Measurements from ENCODE around the gene PCDHGC4.

DNA sequence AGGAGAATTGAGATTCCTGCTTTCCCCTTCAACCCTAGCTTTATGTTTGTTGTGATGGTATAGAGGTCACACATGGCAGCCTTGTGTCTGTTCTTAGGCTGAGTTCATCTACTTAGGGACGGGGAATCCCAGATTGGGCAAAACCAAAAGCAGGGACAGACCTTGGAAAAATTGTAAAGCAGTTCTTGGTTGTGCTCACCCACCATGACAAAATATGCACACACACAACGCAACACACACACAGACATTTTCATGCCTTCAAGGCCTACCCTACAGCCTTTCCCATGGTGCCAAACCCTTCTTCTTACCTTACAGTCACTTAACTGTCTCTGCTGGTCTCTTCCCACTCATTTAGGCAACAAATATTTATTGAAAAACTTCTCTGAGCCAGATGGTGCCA lies 18.9 kb downstream of the PCDHGC4 start:
- TF ChIP-seq ISL2 (CRISPR knock-in tag; IDR thresholded peaks at IDR 0.05) (no peak), FOXC1 (CRISPR knock-in tag; IDR thresholded peaks at IDR 0.05; ENCODE audit: borderline replicate concordance) (no peak), ETV6 (CRISPR knock-in tag; conservative IDR thresholded peaks at IDR 0.05) (no peak), NCOA5 (CRISPR knock-in tag; IDR thresholded peaks at IDR 0.05) (no peak), ZNF232 (CRISPR knock-in tag; IDR thresholded peaks at IDR 0.05; ENCODE audit: borderline replicate concordance) (no peak), POLR2A (IDR thresholded peaks at IDR 0.05; ENCODE audit: insufficient read depth in 1 of 2, low read depth in 2 of 2, low read length in 2 of 2) (no peak), CTCF (CRISPR knock-in tag; IDR thresholded peaks at IDR 0.05) (no peak), ZFX (CRISPR knock-in tag; IDR thresholded peaks at IDR 0.05; ENCODE audit: low read depth) (no peak), ZBTB43 (CRISPR knock-in tag; conservative IDR thresholded peaks at IDR 0.05) (no peak)
- TF ChIP-seq, protein P1, sequence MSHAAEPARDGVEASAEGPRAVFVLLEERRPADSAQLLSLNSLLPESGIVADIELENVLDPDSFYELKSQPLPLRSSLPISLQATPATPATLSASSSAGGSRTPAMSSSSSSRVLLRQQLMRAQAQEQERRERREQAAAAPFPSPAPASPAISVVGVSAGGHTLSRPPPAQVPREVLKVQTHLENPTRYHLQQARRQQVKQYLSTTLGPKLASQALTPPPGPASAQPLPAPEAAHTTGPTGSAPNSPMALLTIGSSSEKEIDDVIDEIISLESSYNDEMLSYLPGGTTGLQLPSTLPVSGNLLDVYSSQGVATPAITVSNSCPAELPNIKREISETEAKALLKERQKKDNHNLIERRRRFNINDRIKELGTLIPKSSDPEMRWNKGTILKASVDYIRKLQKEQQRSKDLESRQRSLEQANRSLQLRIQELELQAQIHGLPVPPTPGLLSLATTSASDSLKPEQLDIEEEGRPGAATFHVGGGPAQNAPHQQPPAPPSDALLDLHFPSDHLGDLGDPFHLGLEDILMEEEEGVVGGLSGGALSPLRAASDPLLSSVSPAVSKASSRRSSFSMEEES (CRISPR knock-in tag; IDR thresholded peaks at IDR 0.05) = no peak
- TF ChIP-seq, protein P2, sequence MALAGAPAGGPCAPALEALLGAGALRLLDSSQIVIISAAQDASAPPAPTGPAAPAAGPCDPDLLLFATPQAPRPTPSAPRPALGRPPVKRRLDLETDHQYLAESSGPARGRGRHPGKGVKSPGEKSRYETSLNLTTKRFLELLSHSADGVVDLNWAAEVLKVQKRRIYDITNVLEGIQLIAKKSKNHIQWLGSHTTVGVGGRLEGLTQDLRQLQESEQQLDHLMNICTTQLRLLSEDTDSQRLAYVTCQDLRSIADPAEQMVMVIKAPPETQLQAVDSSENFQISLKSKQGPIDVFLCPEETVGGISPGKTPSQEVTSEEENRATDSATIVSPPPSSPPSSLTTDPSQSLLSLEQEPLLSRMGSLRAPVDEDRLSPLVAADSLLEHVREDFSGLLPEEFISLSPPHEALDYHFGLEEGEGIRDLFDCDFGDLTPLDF (CRISPR knock-in tag; IDR thresholded peaks at IDR 0.05) = no peak
- TF ChIP-seq, protein P3, sequence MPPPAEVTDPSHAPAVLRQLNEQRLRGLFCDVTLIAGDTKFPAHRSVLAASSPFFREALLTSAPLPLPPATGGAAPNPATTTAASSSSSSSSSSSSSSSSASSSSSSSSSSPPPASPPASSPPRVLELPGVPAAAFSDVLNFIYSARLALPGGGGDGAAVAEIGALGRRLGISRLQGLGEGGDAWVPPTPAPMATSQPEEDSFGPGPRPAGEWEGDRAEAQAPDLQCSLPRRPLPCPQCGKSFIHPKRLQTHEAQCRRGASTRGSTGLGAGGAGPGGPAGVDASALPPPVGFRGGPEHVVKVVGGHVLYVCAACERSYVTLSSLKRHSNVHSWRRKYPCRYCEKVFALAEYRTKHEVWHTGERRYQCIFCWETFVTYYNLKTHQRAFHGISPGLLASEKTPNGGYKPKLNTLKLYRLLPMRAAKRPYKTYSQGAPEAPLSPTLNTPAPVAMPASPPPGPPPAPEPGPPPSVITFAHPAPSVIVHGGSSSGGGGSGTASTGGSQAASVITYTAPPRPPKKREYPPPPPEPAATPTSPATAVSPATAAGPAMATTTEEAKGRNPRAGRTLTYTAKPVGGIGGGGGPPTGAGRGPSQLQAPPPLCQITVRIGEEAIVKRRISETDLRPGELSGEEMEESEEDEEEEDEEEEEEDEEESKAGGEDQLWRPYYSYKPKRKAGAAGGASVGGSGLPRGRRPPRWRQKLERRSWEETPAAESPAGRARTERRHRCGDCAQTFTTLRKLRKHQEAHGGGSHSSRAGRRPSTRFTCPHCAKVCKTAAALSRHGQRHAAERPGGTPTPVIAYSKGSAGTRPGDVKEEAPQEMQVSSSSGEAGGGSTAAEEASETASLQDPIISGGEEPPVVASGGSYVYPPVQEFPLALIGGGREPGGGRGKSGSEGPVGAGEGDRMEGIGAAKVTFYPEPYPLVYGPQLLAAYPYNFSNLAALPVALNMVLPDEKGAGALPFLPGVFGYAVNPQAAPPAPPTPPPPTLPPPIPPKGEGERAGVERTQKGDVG (CRISPR knock-in tag; IDR thresholded peaks at IDR 0.05; ENCODE audit: borderline replicate concordance) = no peak

Data from HepG2 (cell line).